ENCODE measurements around the gene LSS.

Gene LSS

GRCh38 chr21:46154155-46154954, 74.2 kb downstream of the LSS start:
- no peak overlapping the region for H3K27ac ChIP-seq
- TF ChIP-seq ZFX (IDR thresholded peaks at IDR 0.05) (no peak), CTCF (conservative IDR thresholded peaks at IDR 0.05) (no peak)

- no peak overlapping the region for H3K27ac ChIP-seq
- TF ChIP-seq CTCF (conservative IDR thresholded peaks at IDR 0.05) = peak; percentile 69
- no peak for TF ChIP-seq ZFX (IDR thresholded peaks at IDR 0.05)
These were observed 75.1 kb downstream of the LSS start for GRCh38 chr21:46153247-46154154.

- TF ChIP-seq CTCF (conservative IDR thresholded peaks at IDR 0.05) (no peak), ZFX (IDR thresholded peaks at IDR 0.05) (no peak)
- no peak overlapping the region for H3K27ac ChIP-seq
These were observed 75.7 kb downstream of the LSS start for GRCh38 chr21:46152927-46153246.

GRCh38 chr21:46151989-46152926, 76.3 kb downstream of the LSS start:
- no peak overlapping the region for H3K27ac ChIP-seq
- no peak for TF ChIP-seq ZFX (IDR thresholded peaks at IDR 0.05)
- no peak for TF ChIP-seq CTCF (conservative IDR thresholded peaks at IDR 0.05)

GRCh38 chr21:46151261-46151988, 77.1 kb downstream of the LSS start:
- no peak overlapping the region for H3K27ac ChIP-seq
- no peak for TF ChIP-seq CTCF (conservative IDR thresholded peaks at IDR 0.05)
- no peak for TF ChIP-seq ZFX (IDR thresholded peaks at IDR 0.05)

GRCh38 chr21:46150491-46151121, 78.0 kb downstream of the LSS start:
- no peak overlapping the region for H3K27ac ChIP-seq
- TF ChIP-seq ZFX (IDR thresholded peaks at IDR 0.05) = no peak
